B cell (primary cell): ENCODE measurements around the gene LMAN1. TPM values are rescaled to one million over a fixed set of nuclear protein-coding genes. Genes with fewer than 3 reads are reported as not detected.

Experiments
- ATAC-seq: fragments of 200-7000 bp; cut with Tn5 transposase; one replicate; pipeline ENCODE4 v1.10.0; 2021; ENCODE audit warnings: low read depth, mild to moderate bottlenecking, moderate number of reproducible peaks, moderate library complexity
- CTCF ChIA-PET: fragments of 350-600 bp; sonication (Branson Sonifier 250); formaldehyde crosslinking; loops from one replicate; lab custom pipeline; 2021; ENCODE audit warnings: antibody characterized with exemption, inconsistent platforms; lab: Charles Lee
- POLR2A ChIA-PET: fragments of 350-600 bp; sonication (Branson Sonifier 250); formaldehyde crosslinking; loops from one replicate; lab custom pipeline; 2021; ENCODE audit warnings: antibody characterized with exemption; lab: Charles Lee
- DNase-seq: peaks from one replicate; pipeline ENCODE4 v3.0.0; 2013
- H2AFZ ChIP-seq: 2 replicates; pipeline ENCODE4 v1.6.1; 2012; ENCODE audit warnings: mild to moderate bottlenecking, low read depth, low read length; ENCODE audit not compliant: insufficient read depth, poor library complexity, severe bottlenecking
- H3K27ac ChIP-seq, 2 donors: 1 replicate in 1 of 2; 2 replicates in 1 of 2; pipeline ENCODE4 v1.5.1; 2012 to 2013; ENCODE audit warnings: low read length in 2 of 2, mild to moderate bottlenecking in 2 of 2, moderate library complexity in 1 of 2
- H3K27me3 ChIP-seq, 4 experiments: fragments of 200-600 bp in 1 of 4; sonication (generic) in 1 of 4; replicated peaks in 1 of 4; 1 replicate in 2 of 4; 2 replicates in 2 of 4; pipeline versions ENCODE4 v1.6.1 to v1.7.0; 2013 to 2016; ENCODE audit warnings: low read length in 3 of 4, mild to moderate bottlenecking in 2 of 4, mixed read lengths in 1 of 4, moderate library complexity in 1 of 4; ENCODE audit not compliant: insufficient read depth in 4 of 4, control insufficient read depth in 3 of 4; ENCODE audit errors: control extremely low read depth in 1 of 4
- H3K36me3 ChIP-seq, 2 experiments: replicated peaks in 1 of 2; 1 replicate in 1 of 2; 2 replicates in 1 of 2; pipeline versions ENCODE4 v1.6.1 to v1.7.1; 2013; ENCODE audit warnings: low read length in 1 of 2; ENCODE audit not compliant: insufficient read depth in 2 of 2, control insufficient read depth in 1 of 2; ENCODE audit errors: control extremely low read depth in 1 of 2, extremely low read depth in 1 of 2
- H3K4me1 ChIP-seq, 2 donors: fragments of 200-600 bp in 1 of 2; sonication (generic) in 1 of 2; 1 replicate in 1 of 2; 2 replicates in 1 of 2; pipeline versions ENCODE4 v1.5.1 to v1.6.1; 2013 to 2017; ENCODE audit warnings: low read length in 2 of 2; ENCODE audit not compliant: control insufficient read depth in 2 of 2, insufficient read depth in 2 of 2
- H3K4me2 ChIP-seq: replicated peaks from 2 replicates; pipeline ENCODE3; 2012; ENCODE audit warnings: mild to moderate bottlenecking, low read depth, low read length; ENCODE audit not compliant: poor library complexity, severe bottlenecking
- H3K4me3 ChIP-seq, 5 experiments: fragments of 200-600 bp in 1 of 5; sonication (generic) in 1 of 5; 1 replicate in 3 of 5; 2 replicates in 2 of 5; pipeline versions ENCODE4 v1.5.1 to v1.7.0; 2011 to 2016; ENCODE audit warnings: low read length in 4 of 5, mild to moderate bottlenecking in 4 of 5, low read depth in 2 of 5, control low read depth in 1 of 5, moderate library complexity in 1 of 5; ENCODE audit not compliant: insufficient read depth in 1 of 5; ENCODE audit errors: control extremely low read depth in 1 of 5, extremely low read depth in 1 of 5
- H3K79me2 ChIP-seq: fragments of 200-600 bp; sonication (generic); one replicate; pipeline ENCODE4 v1.6.0; 2016; ENCODE audit warnings: low read length; ENCODE audit not compliant: control insufficient read depth, insufficient read depth
- H3K9ac ChIP-seq: fragments of 200-600 bp; sonication (generic); 2 replicates; pipeline ENCODE4 v1.6.1; 2017; ENCODE audit warnings: mild to moderate bottlenecking, low read length, moderate library complexity
- H3K9me3 ChIP-seq, 3 donors: one replicate each; pipeline versions ENCODE4 v1.6.1 to v1.7.1; 2013; ENCODE audit warnings: low read length in 2 of 3; ENCODE audit not compliant: control insufficient read depth in 2 of 3, insufficient read depth in 1 of 3; ENCODE audit errors: control extremely low read depth in 1 of 3
- H4K20me1 ChIP-seq: 2 replicates; pipeline ENCODE4 v1.6.0; 2012; ENCODE audit warnings: mild to moderate bottlenecking, low read length; ENCODE audit not compliant: insufficient read depth, control insufficient read depth, poor library complexity, severe bottlenecking
- H3K27ac Mint-ChIP-seq: one replicate; pipeline ENCODE4 v1.8.0; 2021; ENCODE audit warnings: mixed read lengths
- H3K27me3 Mint-ChIP-seq: one replicate; pipeline ENCODE4 v1.8.0; 2021; ENCODE audit warnings: mixed read lengths
- H3K4me1 Mint-ChIP-seq: one replicate; pipeline ENCODE4 v1.8.0; 2021; ENCODE audit warnings: mixed read lengths
- H3K4me3 Mint-ChIP-seq: one replicate; pipeline ENCODE4 v1.8.0; 2021; ENCODE audit warnings: mixed read lengths
- H3K9me3 Mint-ChIP-seq: one replicate; pipeline ENCODE4 v1.8.0; 2022; ENCODE audit warnings: mixed read lengths; ENCODE audit not compliant: insufficient read depth
- EZH2 ChIP-seq: IDR thresholded peaks from 2 replicates; pipeline ENCODE4 v1.6.1; 2012; ENCODE audit warnings: borderline replicate concordance, low read depth, mild to moderate bottlenecking, moderate library complexity, low read length; ENCODE audit not compliant: insufficient read depth, poor library complexity, severe bottlenecking
- WGBS: methylation state at CpG from one replicate; pipeline ENCODE4 v1.1.5; 2013; ENCODE audit warnings: missing lambda C conversion rate; ENCODE audit not compliant: insufficient coverage; 5-methylcytosine and 5-hydroxymethylcytosine counted together
- intact Hi-C: fragments of 100-400 bp; cut with micrococcal nuclease; formaldehyde crosslinking; loops from one replicate; pipeline ENCODE4 v1.10.0; 2022
- polyA plus RNA-seq: library from polyadenylated mRNA; depleted of rRNA; stranded (reverse); fragments of >200 nt; gene quantifications from 2 replicates; pipeline ENCODE4 v1.2.3, GENCODE V29; 2012
- total RNA-seq, 2 donors: library from RNA; stranded (reverse); fragments of 120-200 nt in 1 of 2; gene quantifications; 1 replicate in 1 of 2; 2 replicates in 1 of 2; pipeline versions ENCODE4 v1.2.3 to v1.2.4, GENCODE V29; 2013 to 2022
- TF ChIP-seq, protein P1 (sequence below): fragments of 200-600 bp; IDR thresholded peaks from one replicate; pipeline ENCODE4 v1.8.0; 2022; ENCODE audit warnings: antibody characterized with exemption, mild to moderate bottlenecking

The LMAN1 gene
- total and polyA plus RNA-seq, 2 donors (not counting 1 experiment from before 2014, with no cell fraction given) = 9.2 to 41.1 TPM

DNA sequence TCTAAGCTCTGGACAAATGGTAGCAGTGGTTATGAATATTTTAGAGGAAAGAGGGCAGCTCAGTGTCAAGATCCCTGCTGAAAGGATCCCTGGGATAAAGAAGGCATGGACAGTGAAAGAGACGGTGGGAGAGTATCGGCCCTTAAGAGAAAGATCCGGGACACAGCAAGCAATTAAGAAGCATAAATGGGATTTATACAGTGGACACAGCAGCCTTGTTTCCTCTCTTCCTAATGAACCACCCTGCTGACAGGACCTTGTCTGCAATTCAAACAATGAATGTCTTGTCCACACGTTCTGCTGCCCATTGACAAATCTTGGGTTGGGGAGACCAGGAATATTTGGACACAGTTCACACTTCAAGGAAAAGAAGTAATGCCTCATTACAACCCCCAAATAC lies 57.1 kb downstream of the LMAN1 start:
- H3K9me3 Mint-ChIP-seq = no peaks in the 10 kb centered on the region
- Histone ChIP-seq H3K9me3 (no peaks in the 10 kb centered on the region), H3K9ac (no peak overlapping the region), H3K4me3 (no peak overlapping the region), H3K27me3 (peaks cover 0 to 15% (median 5%) of the 10 kb centered on the region in 4 experiments), H4K20me1 (no peaks in the 10 kb centered on the region), H3K4me2 (no peak overlapping the region), H3K36me3 (no peaks in the 10 kb centered on the region), H3K79me2 (no peaks in the 10 kb centered on the region), H3K27ac (no peak overlapping the region), H2AFZ (no peak overlapping the region), H3K4me1 (no peaks in the 10 kb centered on the region)
- no peaks in the 10 kb centered on the region for H3K4me1 Mint-ChIP-seq
- ATAC-seq = no peak
- peaks cover 42% of the 10 kb centered on the region for H3K27me3 Mint-ChIP-seq
- WGBS = 100% methylated on average over 3 of the region's 4 CpGs
- TF ChIP-seq, protein P1, sequence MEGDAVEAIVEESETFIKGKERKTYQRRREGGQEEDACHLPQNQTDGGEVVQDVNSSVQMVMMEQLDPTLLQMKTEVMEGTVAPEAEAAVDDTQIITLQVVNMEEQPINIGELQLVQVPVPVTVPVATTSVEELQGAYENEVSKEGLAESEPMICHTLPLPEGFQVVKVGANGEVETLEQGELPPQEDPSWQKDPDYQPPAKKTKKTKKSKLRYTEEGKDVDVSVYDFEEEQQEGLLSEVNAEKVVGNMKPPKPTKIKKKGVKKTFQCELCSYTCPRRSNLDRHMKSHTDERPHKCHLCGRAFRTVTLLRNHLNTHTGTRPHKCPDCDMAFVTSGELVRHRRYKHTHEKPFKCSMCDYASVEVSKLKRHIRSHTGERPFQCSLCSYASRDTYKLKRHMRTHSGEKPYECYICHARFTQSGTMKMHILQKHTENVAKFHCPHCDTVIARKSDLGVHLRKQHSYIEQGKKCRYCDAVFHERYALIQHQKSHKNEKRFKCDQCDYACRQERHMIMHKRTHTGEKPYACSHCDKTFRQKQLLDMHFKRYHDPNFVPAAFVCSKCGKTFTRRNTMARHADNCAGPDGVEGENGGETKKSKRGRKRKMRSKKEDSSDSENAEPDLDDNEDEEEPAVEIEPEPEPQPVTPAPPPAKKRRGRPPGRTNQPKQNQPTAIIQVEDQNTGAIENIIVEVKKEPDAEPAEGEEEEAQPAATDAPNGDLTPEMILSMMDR = no peak
- no peak for TF ChIP-seq EZH2
- DNase-seq = no peak
- no peak overlapping the region for H3K4me3 Mint-ChIP-seq
- CTCF ChIA-PET = interaction anchor here (2.9 kb wide), 1 partner anchor 101 kb away, joined by 15 read pairs; no protein-coding TSS in a partner anchor
- H3K27ac Mint-ChIP-seq = no peak overlapping the region
- POLR2A ChIA-PET = no interaction called here
- intact Hi-C loops = no loop called here

DNA sequence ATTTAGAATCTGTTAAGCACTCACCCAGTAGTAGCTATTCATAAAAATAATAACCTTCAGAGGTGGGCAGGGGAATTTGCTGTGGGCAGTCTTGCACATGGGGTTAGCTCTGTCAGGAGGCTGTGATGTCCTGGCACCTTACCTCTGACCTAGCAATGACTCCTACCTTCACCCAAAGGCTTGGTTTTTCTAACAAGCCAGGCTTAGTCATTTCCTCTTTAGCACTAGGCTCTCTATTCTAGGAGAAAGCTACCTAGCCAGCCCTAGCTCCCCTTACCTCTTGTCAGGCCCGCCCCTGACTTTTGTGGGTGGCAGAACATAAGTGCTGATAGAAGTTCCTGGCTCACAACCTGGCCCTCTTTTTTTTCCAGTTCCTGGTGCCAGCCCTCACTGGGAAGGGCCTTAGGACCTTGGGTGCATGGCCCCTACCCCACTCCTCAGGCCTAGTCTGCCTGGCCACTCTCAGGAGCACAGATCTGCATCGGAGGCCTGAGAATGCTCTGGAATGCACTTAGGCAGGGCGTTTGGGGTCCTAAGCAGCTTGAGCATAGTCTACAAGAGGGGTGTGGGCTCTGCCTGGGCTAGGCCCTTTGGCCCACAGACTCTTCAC lies 58.3 kb downstream of the LMAN1 start:
- Histone ChIP-seq H3K9ac (no peak overlapping the region), H3K79me2 (no peaks in the 10 kb centered on the region), H3K4me1 (no peaks in the 10 kb centered on the region), H3K27me3 (peaks cover 0 to 12% (median 1%) of the 10 kb centered on the region in 4 experiments), H2AFZ (no peak overlapping the region), H3K4me3 (no peak overlapping the region), H3K9me3 (no peaks in the 10 kb centered on the region), H3K27ac (no peak overlapping the region), H4K20me1 (no peaks in the 10 kb centered on the region), H3K4me2 (no peak overlapping the region), H3K36me3 (no peaks in the 10 kb centered on the region)
- ChIA-PET POLR2A (no interaction called here), CTCF (interaction anchor here (0.8 kb wide), 2 partner anchors 24 to 101 kb away, joined by 3 read pairs; no protein-coding TSS in a partner anchor)
- no peak overlapping the region for H3K27ac Mint-ChIP-seq
- intact Hi-C loops = no loop called here
- no peaks in the 10 kb centered on the region for H3K4me1 Mint-ChIP-seq
- TF ChIP-seq EZH2 = no peak
- TF ChIP-seq, protein P1 = no peak
- WGBS = 77% methylated on average over 3 of the region's 3 CpGs
- DNase-seq (no peak), ATAC-seq (no peak)
- no peak overlapping the region for H3K4me3 Mint-ChIP-seq
- H3K9me3 Mint-ChIP-seq = no peaks in the 10 kb centered on the region
- peaks cover 36% of the 10 kb centered on the region for H3K27me3 Mint-ChIP-seq
